ENCODE measurements around the gene AQP5. TPM values are rescaled to one million over a fixed set of nuclear protein-coding genes. Genes with fewer than 3 reads are reported as not detected.

Gene AQP5
- total and polyA plus RNA-seq, 2 of the 8 experiments (the other 6 are each of a cell fraction or from before 2014, with no cell fraction given) = 2.5 to 3.2 TPM

DNA sequence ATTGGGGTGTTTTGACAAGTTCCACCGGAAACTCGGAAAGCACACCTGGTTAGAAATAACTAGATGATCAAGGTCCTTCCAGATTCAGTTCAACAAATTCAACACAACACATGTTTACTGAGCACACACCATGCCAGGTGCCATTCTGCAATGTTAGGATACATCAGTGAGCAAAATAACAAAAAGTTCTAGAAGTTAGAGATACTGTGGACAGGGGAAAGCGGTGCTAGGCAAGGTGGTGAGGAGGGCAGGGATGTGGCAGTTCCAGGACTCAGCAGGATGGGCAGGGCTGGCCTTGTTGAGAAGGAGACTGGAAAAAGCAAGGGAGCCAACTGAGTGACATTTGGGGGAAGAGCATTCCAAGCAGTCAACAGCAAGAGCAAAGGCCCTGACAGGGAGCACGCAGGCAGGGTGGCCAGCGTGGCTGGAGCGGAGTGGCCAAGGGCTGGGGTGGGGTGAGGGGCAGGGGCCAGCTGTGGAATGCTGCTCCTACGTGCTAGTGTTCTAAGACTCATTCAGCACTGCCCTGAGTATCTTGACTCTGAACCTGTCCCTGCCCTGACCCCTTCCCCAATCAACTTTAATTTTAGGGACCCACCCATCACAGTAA is 38.5 kb upstream of the AQP5 start (continued):
- TF ChIP-seq ASH2L (IDR thresholded peaks at IDR 0.05; ENCODE audit: low read length) (no peak), JUND (IDR thresholded peaks at IDR 0.05; ENCODE audit: low read length) (no peak), GTF2F1 (IDR thresholded peaks at IDR 0.05; ENCODE audit: borderline replicate concordance, low read depth, low read length) (no peak), CBX5 (IDR thresholded peaks at IDR 0.05; ENCODE audit: low read depth, low read length) (no peak), SIX5 (IDR thresholded peaks at IDR 0.05; ENCODE audit: low read depth, low read length) (no peak), PHF8 (conservative IDR thresholded peaks at IDR 0.05; ENCODE audit: low read depth, low read length) (no peak), SAP30 (IDR thresholded peaks at IDR 0.05; ENCODE audit: insufficient read depth, insufficient replicate concordance, low read length) (no peak), POU5F1 (IDR thresholded peaks at IDR 0.05; ENCODE audit: low read depth, low read length) (no peak)

All from H1 (cell line).